Common myeloid progenitor, CD34-positive (primary cell): Measurements from ENCODE around the gene PPP1R16B.

Experiments used
- CTCF ChIA-PET: fragments of 350-600 bp; sonication (Branson Sonifier 250); formaldehyde crosslinking; loops from one replicate; lab custom pipeline; 2021; ENCODE audit warnings: antibody characterized with exemption; lab: Charles Lee
- POLR2A ChIA-PET: fragments of 350-600 bp; sonication (Branson Sonifier 250); formaldehyde crosslinking; loops from one replicate; lab custom pipeline; 2021; ENCODE audit warnings: antibody characterized with exemption; lab: Charles Lee
- DNase-seq, 3 donors: peaks; one replicate each; pipeline versions ENCODE4 v3.0.0 to v3.0.0-alpha.2; 2013
- H3K27ac ChIP-seq, 2 experiments: 1 replicate in 1 of 2; 2 replicates in 1 of 2; pipeline ENCODE4 v1.7.0; 2013; ENCODE audit warnings: inconsistent platforms in 2 of 2, low read length in 2 of 2, mild to moderate bottlenecking in 2 of 2, low read depth in 1 of 2, moderate library complexity in 1 of 2; ENCODE audit not compliant: severe bottlenecking in 2 of 2, insufficient read depth in 1 of 2, poor library complexity in 1 of 2
- H3K27me3 ChIP-seq, 5 experiments: replicated peaks in 2 of 5; 1 replicate in 3 of 5; 2 replicates in 2 of 5; pipeline versions ENCODE4 v1.6.1 to v1.7.0; 2013; ENCODE audit warnings: low read length in 4 of 5, mild to moderate bottlenecking in 2 of 5, moderate library complexity in 2 of 5, inconsistent platforms in 1 of 5; ENCODE audit not compliant: insufficient read depth in 5 of 5, control insufficient read depth in 4 of 5
- H3K36me3 ChIP-seq, 4 experiments: 1 replicate in 2 of 4; 2 replicates in 2 of 4; pipeline versions ENCODE4 v1.6.1 to v1.7.0; 2013; ENCODE audit warnings: low read length in 3 of 4, control low read depth in 1 of 4, mild to moderate bottlenecking in 1 of 4; ENCODE audit not compliant: control insufficient read depth in 4 of 4, insufficient read depth in 4 of 4
- H3K4me1 ChIP-seq, 4 experiments: 1 replicate in 3 of 4; 2 replicates in 1 of 4; pipeline versions ENCODE4 v1.6.1 to v1.7.1; 2013; ENCODE audit warnings: low read length in 3 of 4, mild to moderate bottlenecking in 3 of 4, control low read depth in 1 of 4, inconsistent platforms in 1 of 4, moderate library complexity in 1 of 4; ENCODE audit not compliant: control insufficient read depth in 4 of 4, insufficient read depth in 4 of 4; ENCODE audit errors: control extremely low read depth in 1 of 4
- H3K4me3 ChIP-seq, 7 experiments: 1 replicate in 4 of 7; 2 replicates in 3 of 7; pipeline versions ENCODE4 v1.5.1 to v1.7.0; 2013; ENCODE audit warnings: mild to moderate bottlenecking in 7 of 7, low read length in 6 of 7, moderate library complexity in 6 of 7, inconsistent platforms in 2 of 7, low read depth in 2 of 7, control low read depth in 1 of 7; ENCODE audit not compliant: insufficient read depth in 4 of 7, control insufficient read depth in 1 of 7; ENCODE audit errors: extremely low read depth in 1 of 7
- H3K9me3 ChIP-seq, 5 experiments: 1 replicate in 4 of 5; 2 replicates in 1 of 5; pipeline versions ENCODE4 v1.6.1 to v1.7.1; 2013; ENCODE audit warnings: low read length in 4 of 5, mild to moderate bottlenecking in 2 of 5, inconsistent platforms in 1 of 5, low read depth in 1 of 5, moderate library complexity in 1 of 5; ENCODE audit not compliant: control insufficient read depth in 4 of 5, insufficient read depth in 2 of 5; ENCODE audit errors: control extremely low read depth in 1 of 5
- WGBS: methylation state at CpG from one replicate; pipeline ENCODE4 v1.1.5; 2013; ENCODE audit not compliant: insufficient coverage; 5-methylcytosine and 5-hydroxymethylcytosine counted together

PPP1R16B gene

DNA sequence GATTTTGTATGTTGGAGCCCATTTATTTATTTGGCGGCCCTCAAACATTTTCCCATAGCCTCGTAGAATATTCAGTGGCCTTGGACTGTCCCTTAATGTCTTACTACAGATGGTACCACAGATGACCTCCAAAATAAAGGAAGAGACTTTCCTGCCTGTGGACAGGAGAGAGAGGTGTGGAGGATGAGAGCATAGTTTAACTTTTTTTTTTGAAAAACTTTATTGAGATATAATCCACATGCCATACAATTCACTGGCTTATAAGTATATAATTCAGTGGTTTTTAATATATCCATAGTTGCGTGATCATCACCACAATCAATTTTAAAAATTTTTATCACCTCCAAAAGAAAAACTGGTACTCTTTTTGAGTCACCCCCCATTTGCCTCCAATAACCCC, 4.6 kb upstream of the PPP1R16B start:
- Histone ChIP-seq H3K9me3 (peaks cover 0 to 5% (median 1%) of the 10 kb centered on the region in 5 experiments), H3K27ac (no peak overlapping the region), H3K4me1 (peaks cover 23 to 41% (median 36%) of the 10 kb centered on the region in 4 experiments), H3K27me3 (no peaks in the 10 kb centered on the region), H3K4me3 (no peak overlapping the region), H3K36me3 (peaks cover 0 to 2% (median 0%) of the 10 kb centered on the region in 4 experiments)
- WGBS = no CpG with 5 or more reads among the region's 3 CpGs
- ChIA-PET POLR2A (no interaction called here), CTCF (interaction anchor here (1.4 kb wide), 1 partner anchor 79 kb away, joined by 3 read pairs; no protein-coding TSS in a partner anchor)
- no peak for DNase-seq

DNA sequence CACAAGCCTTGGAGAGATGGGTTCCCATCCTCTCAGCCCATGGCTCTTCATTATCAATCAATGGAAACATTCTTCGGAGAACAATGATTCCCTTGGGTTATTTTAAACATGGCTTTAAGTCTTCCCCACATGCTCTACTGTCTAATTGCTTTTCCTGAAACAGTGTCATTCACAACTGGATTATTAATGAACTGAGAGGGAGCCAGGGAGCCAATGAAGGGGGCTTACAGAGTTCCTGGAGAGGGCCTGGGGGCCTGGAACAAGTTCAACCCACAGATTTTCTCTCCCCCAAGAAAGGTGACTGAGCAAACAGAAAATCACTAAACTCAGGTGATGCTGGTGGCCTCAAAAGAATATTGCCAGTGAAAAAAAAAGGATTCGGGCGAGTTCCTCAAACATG, 1.3 kb upstream of the PPP1R16B start:
- Histone ChIP-seq H3K9me3 (no peaks in the 10 kb centered on the region), H3K36me3 (no peaks in the 10 kb centered on the region), H3K4me3 (peak overlapping the region in 3 of 7 experiments; percentile 26 to 83 (median 29)), H3K27me3 (peaks cover 0 to 2% (median 0%) of the 10 kb centered on the region in 5 experiments), H3K27ac (peak overlapping the region; percentile 98), H3K4me1 (peaks cover 21 to 66% (median 51%) of the 10 kb centered on the region in 4 experiments)
- ChIA-PET CTCF (interaction anchor here (1.4 to 3.8 kb wide), 3 partner anchors 8 to 53 kb away, joined by 3 to 26 read pairs (median 13); no protein-coding TSS in a partner anchor), POLR2A (interaction anchor here (0.7 to 1.9 kb wide), 4 partner anchors 10 to 89 kb away, joined by 3 to 8 read pairs (median 6); no protein-coding TSS in a partner anchor)
- DNase-seq = no peak
- 71% methylated on average over 1 of the region's 3 CpGs for WGBS

DNA sequence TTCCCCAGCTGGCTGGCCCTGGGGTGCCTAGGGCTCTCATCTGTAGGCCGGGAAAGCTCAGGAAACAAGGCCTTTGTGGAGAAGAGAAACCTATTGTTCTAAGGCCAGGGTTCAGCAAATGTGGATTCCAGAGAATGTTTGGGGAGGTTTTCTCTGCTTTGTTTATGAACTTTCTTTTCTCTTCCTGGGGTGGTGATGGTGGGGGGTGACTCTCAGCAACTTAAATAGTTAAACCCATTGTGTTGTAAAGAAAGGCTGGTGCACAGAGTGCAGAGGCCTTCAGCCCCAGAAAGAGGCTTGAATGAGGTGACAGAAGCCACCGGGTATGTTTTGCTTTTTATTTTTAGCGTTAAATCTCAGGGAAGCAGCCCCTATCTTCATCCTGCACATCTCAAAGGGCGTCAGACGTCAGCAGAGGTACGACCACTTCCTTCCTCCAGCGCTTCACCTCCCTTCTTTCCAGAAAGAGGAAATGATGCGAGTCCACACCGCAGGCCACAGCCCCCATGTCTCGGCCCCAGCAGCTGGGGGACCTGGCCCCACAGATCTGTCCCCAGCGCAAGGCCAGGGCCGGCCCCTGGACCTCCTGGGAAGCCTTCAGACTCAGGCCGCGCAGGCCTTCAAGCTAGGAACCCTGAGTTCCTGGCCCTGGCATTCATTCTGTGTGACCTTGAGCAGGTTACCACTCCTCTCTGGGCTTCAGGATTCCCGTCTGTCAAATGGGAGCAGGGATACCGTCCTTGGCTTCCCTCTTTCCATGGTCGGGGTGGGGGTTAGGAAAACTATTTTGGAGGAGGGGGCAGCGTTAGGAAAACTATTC, 605 bp upstream of the PPP1R16B start:
- ChIA-PET CTCF (interaction anchor here (0.8 to 3.8 kb wide), 7 partner anchors 9 to 80 kb away, joined by 3 to 26 read pairs (median 3); no protein-coding TSS in a partner anchor), POLR2A (interaction anchor here (0.6 to 1.9 kb wide), 19 partner anchors 10 to 158 kb away, joined by 3 to 13 read pairs (median 4); partner anchors contain the start of genes ACTR5 and DHX35)
- Histone ChIP-seq H3K36me3 (no peaks in the 10 kb centered on the region), H3K27ac (peak overlapping the region; percentile 98), H3K9me3 (no peaks in the 10 kb centered on the region), H3K4me1 (peaks cover 18 to 61% (median 46%) of the 10 kb centered on the region in 4 experiments), H3K27me3 (peaks cover 0 to 2% (median 0%) of the 10 kb centered on the region in 5 experiments), H3K4me3 (peak overlapping the region; percentile 71 to 92 (median 81))
- 1% methylated on average over 12 of the region's 18 CpGs for WGBS
- DNase-seq = peak; percentile 98 to 100 (median 99)

DNA sequence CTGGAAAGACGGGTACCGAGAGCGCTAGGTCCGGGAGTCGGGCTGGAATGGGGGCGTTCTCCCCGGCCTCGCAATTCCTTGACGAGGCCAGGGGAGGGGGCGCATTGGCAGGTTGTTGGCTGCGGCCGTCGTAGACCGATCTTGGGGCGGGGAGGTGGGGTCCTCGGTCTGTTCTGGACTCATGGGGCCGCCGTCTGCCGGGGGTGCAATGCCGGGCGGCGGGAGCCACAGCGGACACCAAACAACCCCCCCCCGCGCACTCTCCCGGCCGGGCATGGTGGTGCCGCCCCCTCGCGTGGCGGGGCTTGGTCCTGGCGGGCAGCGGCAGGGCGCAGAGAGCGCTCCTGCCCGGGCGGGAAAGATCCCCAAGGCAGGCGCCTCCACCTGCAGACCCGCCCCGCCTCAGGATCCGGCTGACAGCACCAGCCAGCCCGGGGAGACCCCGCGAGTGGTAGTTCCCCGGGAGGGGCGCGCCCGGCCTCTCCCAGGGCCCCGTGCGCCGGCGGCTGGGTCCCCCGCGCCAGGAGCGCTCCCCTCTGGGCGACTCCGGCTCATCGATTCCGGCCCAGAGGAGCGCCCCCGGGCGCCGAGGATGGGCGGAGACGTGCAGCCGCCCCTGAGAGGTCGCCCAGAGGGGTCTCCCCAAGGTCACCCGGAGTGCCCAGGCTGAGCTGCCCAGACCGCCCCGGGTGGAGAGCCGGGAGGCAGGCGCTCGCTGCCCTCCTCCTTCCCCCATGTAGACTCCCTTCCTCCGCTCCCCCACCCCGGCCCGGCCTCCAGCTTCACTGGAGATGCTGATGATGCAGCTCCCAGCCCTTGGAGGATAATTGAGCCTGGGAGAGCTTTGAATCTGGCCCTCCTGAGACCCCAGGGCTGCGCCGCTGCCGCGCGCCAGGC, 709 bp downstream of the PPP1R16B start:
- Histone ChIP-seq H3K4me3 (peak overlapping the region; percentile 71 to 92 (median 81)), H3K27ac (peak overlapping the region; percentile 98), H3K36me3 (peaks cover 0 to 6% (median 2%) of the 10 kb centered on the region in 4 experiments), H3K4me1 (peaks cover 18 to 57% (median 44%) of the 10 kb centered on the region in 4 experiments), H3K27me3 (peaks cover 0 to 2% (median 0%) of the 10 kb centered on the region in 5 experiments), H3K9me3 (no peaks in the 10 kb centered on the region)
- CTCF ChIA-PET = interaction anchor here (0.9 to 3.8 kb wide), 13 partner anchors 9 to 88 kb away, joined by 3 to 26 read pairs (median 5); no protein-coding TSS in a partner anchor
- POLR2A ChIA-PET = interaction anchor here (0.5 to 1.9 kb wide), 20 partner anchors 8 to 156 kb away, joined by 3 to 13 read pairs (median 4); partner anchors contain the start of genes ACTR5 and DHX35
- 0% methylated on average over 61 of the region's 81 CpGs for WGBS
- peak in 1 of 3 donors; percentile 49 for DNase-seq

DNA sequence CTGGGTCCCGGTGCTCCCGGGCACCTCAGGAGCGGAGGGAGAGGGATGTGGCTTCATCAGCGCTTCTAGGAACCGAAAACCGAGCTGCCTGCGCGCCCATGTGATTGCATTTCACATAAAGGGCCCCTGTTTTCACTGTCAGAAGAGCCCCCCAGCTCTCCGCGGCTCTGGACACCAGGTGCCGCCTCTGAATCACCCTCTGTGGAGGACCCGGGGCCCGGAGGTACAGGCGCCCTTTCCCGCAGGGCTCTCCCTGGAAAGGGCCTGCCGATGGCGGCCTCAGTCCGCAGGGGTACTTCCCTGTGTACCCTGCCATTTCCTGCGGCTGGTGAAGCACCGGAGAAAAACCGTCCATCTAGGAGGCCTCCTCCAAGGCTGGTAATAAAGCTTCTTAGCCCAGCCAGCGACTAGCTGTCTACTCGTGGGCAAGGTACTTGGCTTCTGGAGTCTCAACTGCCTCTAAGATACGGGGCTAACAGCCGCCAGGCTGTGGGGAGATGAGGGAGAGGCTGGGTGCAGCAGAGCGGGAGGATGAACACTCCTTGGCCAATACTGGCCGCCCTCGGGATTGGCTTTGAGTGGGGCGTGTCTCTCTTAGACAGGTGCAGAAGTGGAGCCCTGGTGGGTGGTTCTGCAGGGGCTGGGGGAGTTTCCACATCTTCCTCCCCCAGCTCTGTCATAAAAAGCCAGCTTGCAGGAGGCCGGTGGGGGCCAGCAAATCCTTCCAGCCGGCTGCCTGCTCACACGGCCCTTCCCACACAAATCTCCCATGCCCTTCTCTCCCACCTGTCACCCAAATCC, 1.6 kb downstream of the PPP1R16B start:
- Histone ChIP-seq H3K27ac (peak overlapping the region in 1 of 2 experiments; percentile 98), H3K9me3 (no peaks in the 10 kb centered on the region), H3K27me3 (peaks cover 0 to 2% (median 0%) of the 10 kb centered on the region in 5 experiments), H3K36me3 (peaks cover 0 to 6% (median 2%) of the 10 kb centered on the region in 4 experiments), H3K4me3 (peak overlapping the region; percentile 71 to 92 (median 81)), H3K4me1 (peaks cover 18 to 57% (median 44%) of the 10 kb centered on the region in 4 experiments)
- ChIA-PET CTCF (interaction anchor here (1.1 to 3.8 kb wide), 11 partner anchors 11 to 164 kb away, joined by 3 to 26 read pairs (median 4); no protein-coding TSS in a partner anchor), POLR2A (interaction anchor here (0.9 to 1.8 kb wide), 5 partner anchors 9 to 36 kb away, joined by 3 to 6 read pairs (median 4); no protein-coding TSS in a partner anchor)
- WGBS = 19% methylated on average over 30 of the region's 32 CpGs
- DNase-seq = peak in 1 of 3 donors; percentile 53
